Astrocyte (in vitro differentiated cells and primary cell): Measurements from ENCODE around the gene WDR93. TPM values are rescaled to one million over a fixed set of nuclear protein-coding genes. Genes with fewer than 3 reads are reported as not detected.

ENCODE experiments used
- DNase-seq: peaks from one replicate; pipeline ENCODE4 v3.0.0-alpha.2; 2010; ENCODE audit warnings: low read depth
- FAIRE-seq: peaks from 2 replicates; lab custom pipeline; 2011; peaks lifted over from hg19 to GRCh38; lab: Jason Lieb, UNC
- H2AFZ ChIP-seq: 2 replicates; pipeline ENCODE4 v1.6.0; 2012; ENCODE audit warnings: low read depth, low read length, inconsistent platforms
- H3K27ac ChIP-seq: 2 replicates; pipeline ENCODE4 v1.5.1; 2011; ENCODE audit warnings: low read depth, low read length, inconsistent platforms
- H3K27me3 ChIP-seq: 2 replicates; pipeline ENCODE4 v1.6.0; 2011; ENCODE audit warnings: low read length, inconsistent platforms; ENCODE audit not compliant: insufficient read depth
- H3K36me3 ChIP-seq: 2 replicates; pipeline ENCODE4 v1.5.1; 2011; ENCODE audit warnings: low read length, inconsistent platforms; ENCODE audit not compliant: insufficient read depth
- H3K4me1 ChIP-seq: 2 replicates; pipeline ENCODE4 v1.5.1; 2011; ENCODE audit warnings: low read length, inconsistent platforms; ENCODE audit not compliant: insufficient read depth
- H3K4me2 ChIP-seq: 2 replicates; pipeline ENCODE4 v1.6.0; 2012; ENCODE audit warnings: low read length, inconsistent platforms
- H3K4me3 ChIP-seq: 2 replicates; pipeline ENCODE4 v1.5.1; 2011; ENCODE audit warnings: low read depth, mild to moderate bottlenecking, low read length, inconsistent platforms; ENCODE audit not compliant: insufficient read depth
- H3K79me2 ChIP-seq: 2 replicates; pipeline ENCODE4 v1.6.0; 2012; ENCODE audit warnings: mild to moderate bottlenecking, low read length, inconsistent platforms; ENCODE audit not compliant: insufficient read depth
- H3K9ac ChIP-seq: 2 replicates; pipeline ENCODE4 v1.6.0; 2012; ENCODE audit warnings: mild to moderate bottlenecking, low read length, inconsistent platforms
- H3K9me3 ChIP-seq: 2 replicates; pipeline ENCODE4 v1.5.1; 2012; ENCODE audit warnings: low read depth, mild to moderate bottlenecking, low read length, inconsistent platforms; ENCODE audit not compliant: insufficient read depth
- H4K20me1 ChIP-seq: 2 replicates; pipeline ENCODE4 v1.6.0; 2012; ENCODE audit warnings: low read length, inconsistent platforms; ENCODE audit not compliant: insufficient read depth
- H3K27ac Mint-ChIP-seq: one replicate; pipeline ENCODE4 v1.8.0; 2021; ENCODE audit warnings: mild to moderate bottlenecking, mixed read lengths; ENCODE audit not compliant: unreplicated experiment
- H3K27me3 Mint-ChIP-seq: one replicate; pipeline ENCODE4 v1.8.0; 2021; ENCODE audit warnings: low read depth, mixed read lengths; ENCODE audit not compliant: unreplicated experiment
- H3K36me3 Mint-ChIP-seq: one replicate; pipeline ENCODE4 v1.8.0; 2021; ENCODE audit warnings: low read depth, mixed read lengths; ENCODE audit not compliant: unreplicated experiment
- H3K4me1 Mint-ChIP-seq: one replicate; pipeline ENCODE4 v1.8.0; 2021; ENCODE audit warnings: low read depth, mixed read lengths; ENCODE audit not compliant: unreplicated experiment
- H3K4me3 Mint-ChIP-seq: one replicate; pipeline ENCODE4 v1.8.0; 2021; ENCODE audit warnings: mild to moderate bottlenecking, moderate library complexity, mixed read lengths; ENCODE audit not compliant: unreplicated experiment
- H3K9me3 Mint-ChIP-seq: one replicate; pipeline ENCODE4 v1.8.0; 2021; ENCODE audit warnings: mild to moderate bottlenecking, mixed read lengths; ENCODE audit not compliant: unreplicated experiment
- CTCF ChIP-seq: IDR thresholded peaks from 2 replicates; pipeline ENCODE4 v1.5.1; 2011; ENCODE audit warnings: low read depth, mild to moderate bottlenecking, inconsistent platforms, low read length, moderate library complexity; ENCODE audit not compliant: insufficient read depth
- EZH2 ChIP-seq: IDR thresholded peaks from 2 replicates; pipeline ENCODE4 v1.6.1; 2012; ENCODE audit warnings: mild to moderate bottlenecking, low read length, inconsistent platforms; ENCODE audit not compliant: insufficient read depth
- total RNA-seq: library from RNA; stranded (reverse); gene quantifications from 2 replicates; pipeline ENCODE4 v1.2.1, GENCODE V29; 2021

Gene WDR93
- total RNA-seq, 1 donor from 2014 or later, result not detected

GRCh38 chr15:89654847-89655805 lies 35.5 kb upstream of the WDR93 start, which contains the start of gene KIF7:
Gene KIF7 (minus strand): TSS chr15:89655467. CDS start chr15:89652930, 2,537 bp downstream.
- DNase-seq (peak; percentile 33), FAIRE-seq (no peak)
- Histone ChIP-seq H3K9ac (peak within 1 kb of the TSS; percentile 85), H3K4me1 (peaks cover 5% of the 10 kb centered on the region), H3K27ac (peak within 1 kb of the TSS; percentile 26), H3K36me3 (no peaks in the 10 kb centered on the region), H3K4me3 (peak within 1 kb of the TSS; percentile 76), H3K79me2 (peaks cover 26% of the 10 kb centered on the region), H3K9me3 (no peaks in the 10 kb centered on the region), H3K27me3 (no peaks in the 10 kb centered on the region), H2AFZ (peak within 1 kb of the TSS; percentile 94), H3K4me2 (peak within 1 kb of the TSS; percentile 100), H4K20me1 (peaks cover 17% of the 10 kb centered on the region)
- Mint-ChIP-seq H3K27ac (no peak within 1 kb of the TSS), H3K4me3 (peak within 1 kb of the TSS; percentile 90), H3K36me3 (peaks cover 5% of the 10 kb centered on the region), H3K4me1 (peaks cover 5% of the 10 kb centered on the region), H3K9me3 (peaks cover 2% of the 10 kb centered on the region), H3K27me3 (peaks cover 16% of the 10 kb centered on the region)
- no peak for TF ChIP-seq CTCF
- no peak for TF ChIP-seq EZH2

DNA sequence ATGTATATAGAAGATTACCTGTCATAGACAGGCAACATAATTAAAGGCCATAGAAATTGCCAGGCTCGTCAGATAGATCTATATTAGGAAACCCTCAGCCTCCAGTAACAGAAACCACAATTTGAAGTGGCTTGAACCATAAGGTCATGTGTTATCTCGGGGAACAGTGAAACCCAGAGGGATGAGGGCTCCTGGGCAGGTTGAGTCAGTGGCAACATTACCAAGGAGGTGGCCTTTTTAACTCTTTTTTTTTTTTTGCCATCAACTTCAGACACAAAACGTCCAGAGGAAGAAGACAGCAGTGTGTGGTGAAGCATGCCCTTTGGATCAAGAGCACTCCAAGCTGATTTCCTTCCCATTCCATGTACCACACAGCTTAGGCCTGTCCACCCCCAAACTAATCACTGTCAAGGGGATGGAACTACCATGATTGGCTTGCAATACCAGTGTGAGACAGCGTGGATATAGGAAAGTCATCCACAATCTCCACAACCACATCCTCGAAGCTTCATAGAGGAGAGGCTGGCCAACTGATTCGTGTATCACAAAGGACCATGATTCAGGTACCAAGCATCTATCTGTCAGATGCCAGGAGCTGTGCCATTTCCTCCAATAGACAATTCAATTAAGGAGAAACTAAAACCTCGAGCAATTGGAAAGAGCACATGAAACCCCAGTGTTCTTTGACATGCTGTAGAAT lies 34.3 kb upstream of the WDR93 start:
- peaks cover 17% of the 10 kb centered on the region for H4K20me1 ChIP-seq
- no peak overlapping the region for H3K9ac ChIP-seq
- peak overlapping the region; percentile 90 for H3K4me3 Mint-ChIP-seq
- H3K4me1 Mint-ChIP-seq, result peaks cover 5% of the 10 kb centered on the region
- peaks cover 26% of the 10 kb centered on the region for H3K79me2 ChIP-seq
- no peak overlapping the region for H2AFZ ChIP-seq
- no peak for TF ChIP-seq CTCF
- TF ChIP-seq EZH2, result no peak
- H3K4me3 ChIP-seq, result no peak overlapping the region
- H3K27ac ChIP-seq, result no peak overlapping the region
- H3K27me3 Mint-ChIP-seq, result peaks cover 24% of the 10 kb centered on the region
- FAIRE-seq, result peak; percentile 55
- H3K9me3 Mint-ChIP-seq, result peaks cover 2% of the 10 kb centered on the region
- no peaks in the 10 kb centered on the region for H3K36me3 ChIP-seq
- no peak overlapping the region for H3K4me2 ChIP-seq
- no peaks in the 10 kb centered on the region for H3K9me3 ChIP-seq
- peaks cover 5% of the 10 kb centered on the region for H3K36me3 Mint-ChIP-seq
- H3K27me3 ChIP-seq, result no peaks in the 10 kb centered on the region
- no peak overlapping the region for H3K27ac Mint-ChIP-seq
- DNase-seq, result peak; percentile 15
- H3K4me1 ChIP-seq, result peaks cover 5% of the 10 kb centered on the region
